ENCODE measurements around the gene GNAZ. TPM values are rescaled to one million over a fixed set of nuclear protein-coding genes. Genes with fewer than 3 reads are reported as not detected.

GNAZ gene
- polyA plus RNA-seq, 4 donors, result 2.7 to 6.4 (median 4.9) TPM

- DNase-seq (ENCODE audit: low read depth in 4 of 4, low spot score in 3 of 4), result no peak
These were observed 6.6 kb upstream of the GNAZ start for GRCh38 chr22:23063539-23064380.

- DNase-seq (ENCODE audit: low read depth in 4 of 4, low spot score in 3 of 4), result no peak
These were observed 5.8 kb upstream of the GNAZ start for GRCh38 chr22:23064381-23065068.

DNA sequence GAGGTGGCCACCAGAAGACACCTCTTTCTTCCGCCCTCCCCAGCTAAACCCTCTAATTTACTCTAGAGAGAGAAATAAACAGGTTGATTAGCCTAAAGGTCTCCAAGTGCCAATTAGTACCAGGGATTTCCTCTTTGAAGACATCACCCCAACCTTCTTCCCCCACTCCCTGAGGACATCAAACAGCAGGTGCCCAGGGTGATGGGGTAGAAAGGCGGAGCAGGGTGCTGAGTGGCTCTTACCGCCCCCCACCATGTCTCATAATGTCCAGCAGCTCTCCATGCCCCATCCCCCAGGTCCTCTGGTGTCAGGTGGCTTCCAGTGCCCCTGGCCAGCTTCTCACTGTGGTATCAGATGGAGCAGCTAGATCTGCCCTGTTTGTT lies 5.3 kb upstream of the GNAZ start:
- no peak for DNase-seq (ENCODE audit: low read depth in 4 of 4, low spot score in 3 of 4)

DNA sequence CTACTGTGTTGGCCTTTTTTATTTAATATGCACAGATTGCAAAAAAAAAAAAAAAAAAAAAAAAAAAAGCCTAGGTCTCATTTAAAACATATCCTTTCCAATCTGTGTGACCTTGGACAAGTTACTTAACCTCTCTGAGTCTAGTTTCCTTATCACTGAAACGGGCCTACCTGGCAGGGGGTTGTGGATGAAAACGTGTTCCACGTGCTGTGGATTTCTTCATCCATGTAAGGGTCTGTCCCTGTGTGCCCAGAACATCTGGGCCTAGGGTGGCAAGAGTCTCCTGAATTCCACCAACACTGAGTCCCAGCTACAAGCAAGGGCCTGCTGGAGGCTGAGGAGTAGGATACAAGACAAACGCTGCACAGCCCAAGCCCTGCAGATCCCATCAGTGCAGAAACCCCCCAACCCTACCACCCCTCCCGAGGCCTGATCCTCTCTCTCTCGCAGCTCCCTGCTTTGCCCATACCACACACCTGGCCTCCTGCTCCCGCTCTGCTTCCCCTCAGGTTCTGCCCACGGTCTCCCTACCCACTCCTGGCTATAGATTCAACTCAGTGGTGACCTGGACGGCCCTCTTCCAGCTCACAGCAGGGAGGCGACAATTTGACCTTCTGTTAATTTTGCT lies 4.7 kb upstream of the GNAZ start:
- no peak for DNase-seq (ENCODE audit: low read depth in 4 of 4, low spot score in 3 of 4)

- DNase-seq (ENCODE audit: low read depth in 4 of 4, low spot score in 3 of 4), result no peak
These were observed 3.9 kb upstream of the GNAZ start for GRCh38 chr22:23066200-23067022.

GRCh38 chr22:23067023-23067650 lies 3.2 kb upstream of the GNAZ start:
- DNase-seq (ENCODE audit: low read depth in 4 of 4, low spot score in 3 of 4), result no peak

GRCh38 chr22:23067691-23068090 lies 2.6 kb upstream of the GNAZ start:
- DNase-seq (ENCODE audit: low read depth in 4 of 4, low spot score in 3 of 4), result no peak

DNA sequence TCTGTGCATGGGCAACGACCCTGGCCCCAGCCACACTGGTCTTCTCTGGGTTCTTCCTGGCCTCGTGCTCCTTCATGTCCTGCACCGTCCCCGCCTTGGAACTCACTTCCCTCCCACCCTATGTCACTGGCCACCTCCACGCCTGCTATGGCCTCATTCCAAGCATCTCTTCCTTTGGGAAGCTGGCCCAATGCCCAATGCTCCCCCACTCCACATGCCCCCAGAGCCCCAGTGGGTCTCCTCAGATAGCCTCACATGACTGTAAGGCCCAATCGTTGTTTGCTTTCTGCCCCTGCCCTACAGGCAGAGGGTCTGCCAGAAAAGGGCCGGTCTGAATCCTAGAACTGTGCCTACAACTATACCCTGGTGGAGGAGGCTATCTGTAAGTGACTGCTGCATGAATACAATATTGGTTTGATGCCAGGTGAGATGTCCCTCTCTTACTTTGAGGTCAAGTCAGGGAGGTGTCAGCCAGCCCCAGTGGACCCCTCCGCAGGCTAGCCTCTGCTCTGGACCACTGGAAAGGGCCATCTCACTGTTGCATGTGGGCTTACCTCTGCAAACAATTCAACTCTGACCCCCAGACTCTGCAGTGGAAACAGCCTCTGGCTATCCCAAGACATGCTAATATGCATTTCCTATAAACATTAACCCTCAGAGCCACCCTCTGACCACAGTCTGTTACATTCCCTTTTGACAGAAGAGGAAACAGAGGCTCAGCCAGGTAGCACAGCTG lies 2.1 kb upstream of the GNAZ start:
- DNase-seq (ENCODE audit: low read depth in 4 of 4, low spot score in 3 of 4), result no peak

- no peak for DNase-seq (ENCODE audit: low read depth in 4 of 4, low spot score in 3 of 4)
These were observed 1.4 kb upstream of the GNAZ start for GRCh38 chr22:23068832-23069385.

GRCh38 chr22:23069502-23070357 lies 589 bp upstream of the GNAZ start:
- peak; percentile 66 to 76 (median 72) for DNase-seq (ENCODE audit: low read depth in 4 of 4, low spot score in 3 of 4)

- DNase-seq (ENCODE audit: low read depth in 4 of 4, low spot score in 3 of 4), result no peak
These were observed 1.1 kb downstream of the GNAZ start for GRCh38 chr22:23071230-23072076.

- DNase-seq (ENCODE audit: low read depth in 4 of 4, low spot score in 3 of 4), result no peak
These were observed 2.0 kb downstream of the GNAZ start for GRCh38 chr22:23072077-23072910.

DNA sequence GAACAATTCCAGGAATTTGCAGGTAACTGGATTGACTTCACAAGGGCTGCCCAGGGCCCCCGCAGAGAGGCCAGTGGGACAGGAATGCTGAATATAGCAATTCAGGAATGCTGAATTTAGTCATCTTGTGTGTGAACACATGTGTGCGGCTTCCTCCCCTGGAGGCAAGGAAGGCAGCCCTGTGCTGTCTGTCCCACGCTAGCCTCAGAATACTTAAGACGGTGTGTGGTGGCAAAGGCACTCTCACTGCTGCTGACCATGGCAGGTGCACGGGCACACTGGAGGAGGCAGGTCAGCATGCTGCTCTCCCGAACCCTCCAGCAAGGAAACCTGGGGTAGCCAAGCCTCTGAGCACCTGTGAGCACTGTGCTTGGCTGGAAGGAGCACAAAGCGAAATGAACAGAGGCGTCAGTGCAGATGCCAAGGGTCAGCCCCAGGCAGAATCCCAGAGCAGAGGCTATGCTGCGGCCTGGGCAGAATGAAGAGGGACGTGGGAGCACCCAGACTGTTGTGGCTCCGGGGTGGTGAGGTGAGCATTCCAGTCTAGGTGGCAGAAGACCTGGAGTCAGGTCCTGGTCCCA lies 2.7 kb downstream of the GNAZ start:
- DNase-seq (ENCODE audit: low read depth in 4 of 4, low spot score in 3 of 4), result no peak

DNA sequence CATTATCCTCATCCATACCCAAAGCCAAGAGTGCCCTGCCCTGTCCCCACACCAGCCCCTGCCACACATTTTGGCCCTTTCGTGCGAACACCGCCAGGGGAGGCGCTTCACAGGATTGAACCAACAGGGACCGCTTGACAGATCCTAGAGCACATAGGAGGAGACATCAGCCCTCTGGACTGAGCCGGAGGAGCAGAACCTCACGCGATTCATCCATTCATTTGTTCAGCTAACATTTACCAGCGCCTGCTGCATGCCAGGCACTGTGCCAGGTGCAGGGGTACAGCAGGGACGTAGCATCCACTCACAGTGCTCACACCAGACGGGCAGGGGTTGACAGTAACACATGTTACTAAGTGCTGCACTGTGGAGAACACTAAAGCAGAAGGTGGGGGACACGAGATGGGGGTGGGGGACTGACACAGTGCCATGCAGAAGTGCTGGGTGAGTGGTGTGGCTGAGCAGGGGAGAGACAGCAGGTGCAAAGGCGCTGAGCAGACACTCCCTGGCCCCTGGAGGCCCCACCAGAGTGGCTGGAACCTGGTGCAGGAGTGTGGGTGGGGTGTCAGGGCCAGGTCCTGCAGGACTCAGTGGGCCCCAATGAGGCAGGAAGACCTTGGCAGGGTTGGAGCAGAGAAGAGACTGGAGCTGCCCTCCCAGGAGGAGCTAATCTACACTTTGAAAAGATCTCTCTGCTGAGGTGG lies 3.4 kb downstream of the GNAZ start:
- DNase-seq (ENCODE audit: low read depth in 4 of 4, low spot score in 3 of 4), result no peak

GRCh38 chr22:23074451-23074850 lies 4.1 kb downstream of the GNAZ start:
- DNase-seq (ENCODE audit: low read depth in 4 of 4, low spot score in 3 of 4), result no peak

- no peak for DNase-seq (ENCODE audit: low read depth in 4 of 4, low spot score in 3 of 4)
These were observed 4.7 kb downstream of the GNAZ start for GRCh38 chr22:23075050-23075449.
